Ishikawa (cell line): ENCODE measurements around the gene ZBTB20.

Experiments
- CEBPB ChIP-seq: IDR thresholded peaks from 2 replicates; pipeline ENCODE4 v1.6.1; 2012
- CREB1 ChIP-seq: IDR thresholded peaks from 2 replicates; pipeline ENCODE4 v1.6.1; 2012; ENCODE audit warnings: low read depth
- EP300 ChIP-seq: IDR thresholded peaks from 2 replicates; pipeline ENCODE4 v1.6.1; 2012; ENCODE audit warnings: borderline replicate concordance
- FOXM1 ChIP-seq: IDR thresholded peaks from 2 replicates; pipeline ENCODE4 v1.6.1; 2012; ENCODE audit warnings: low read depth, borderline replicate concordance
- MAX ChIP-seq: IDR thresholded peaks from 2 replicates; pipeline ENCODE4 v1.6.1; 2012
- REST ChIP-seq: IDR thresholded peaks from 2 replicates; pipeline ENCODE4 v1.6.1; 2012; ENCODE audit warnings: low read depth, mild to moderate bottlenecking

- TF ChIP-seq MAX (no peak), FOXM1 (no peak), CREB1 (no peak), EP300 (no peak), CEBPB (no peak), REST (no peak)
Measured at GRCh38 chr3:114550165-114550564, 596.9 kb downstream of the ZBTB20 start.
